ENCODE results near the gene MRNIP. TPM values are rescaled to one million over a fixed set of nuclear protein-coding genes. Genes with fewer than 3 reads are reported as not detected.

Gene MRNIP
- total RNA-seq, 1 experiment from 2014 or later: 37.8 TPM

GRCh38 chr5:179876610-179876952, 18.0 kb upstream of the MRNIP start:
- DNase-seq: no peak
- Histone ChIP-seq H3K9me3 (no peaks in the 10 kb centered on the region), H3K4me1 (no peaks in the 10 kb centered on the region), H3K27me3 (replicated peaks; ENCODE audit: control insufficient read depth, insufficient read depth, low read length) (no peaks in the 10 kb centered on the region), H3K36me3 (ENCODE audit: control insufficient read depth, insufficient read depth, low read length) (peaks cover 2% of the 10 kb centered on the region), H3K4me3 (ENCODE audit: low read depth, low read length) (no peak overlapping the region)
- ChIA-PET CTCF (no interaction called here), POLR2A (no interaction called here)
- H3K27me3 Mint-ChIP-seq (ENCODE audit: insufficient read depth, unreplicated experiment): no peaks in the 10 kb centered on the region
- H3K4me1 Mint-ChIP-seq (ENCODE audit: low read depth, unreplicated experiment): no peaks in the 10 kb centered on the region
- no peaks in the 10 kb centered on the region for H3K9me3 Mint-ChIP-seq (ENCODE audit: unreplicated experiment)
- peaks cover 47% of the 10 kb centered on the region for H3K36me3 Mint-ChIP-seq (ENCODE audit: insufficient read depth, unreplicated experiment)
- TF ChIP-seq, protein P1, sequence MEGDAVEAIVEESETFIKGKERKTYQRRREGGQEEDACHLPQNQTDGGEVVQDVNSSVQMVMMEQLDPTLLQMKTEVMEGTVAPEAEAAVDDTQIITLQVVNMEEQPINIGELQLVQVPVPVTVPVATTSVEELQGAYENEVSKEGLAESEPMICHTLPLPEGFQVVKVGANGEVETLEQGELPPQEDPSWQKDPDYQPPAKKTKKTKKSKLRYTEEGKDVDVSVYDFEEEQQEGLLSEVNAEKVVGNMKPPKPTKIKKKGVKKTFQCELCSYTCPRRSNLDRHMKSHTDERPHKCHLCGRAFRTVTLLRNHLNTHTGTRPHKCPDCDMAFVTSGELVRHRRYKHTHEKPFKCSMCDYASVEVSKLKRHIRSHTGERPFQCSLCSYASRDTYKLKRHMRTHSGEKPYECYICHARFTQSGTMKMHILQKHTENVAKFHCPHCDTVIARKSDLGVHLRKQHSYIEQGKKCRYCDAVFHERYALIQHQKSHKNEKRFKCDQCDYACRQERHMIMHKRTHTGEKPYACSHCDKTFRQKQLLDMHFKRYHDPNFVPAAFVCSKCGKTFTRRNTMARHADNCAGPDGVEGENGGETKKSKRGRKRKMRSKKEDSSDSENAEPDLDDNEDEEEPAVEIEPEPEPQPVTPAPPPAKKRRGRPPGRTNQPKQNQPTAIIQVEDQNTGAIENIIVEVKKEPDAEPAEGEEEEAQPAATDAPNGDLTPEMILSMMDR (IDR thresholded peaks at IDR 0.05; ENCODE audit: insufficient read depth in 1 of 2, low read depth in 1 of 2, low read length in 1 of 2, severe bottlenecking in 1 of 2, unreplicated experiment in 1 of 2): no peak
- no peak overlapping the region for H3K27ac Mint-ChIP-seq (ENCODE audit: unreplicated experiment)
- BruUV-seq (replicated peaks): no TSS peak
- no peak overlapping the region for H3K4me3 Mint-ChIP-seq (ENCODE audit: unreplicated experiment)
- intact Hi-C loops (cut with micrococcal nuclease; ENCODE audit: unreplicated experiment): no loop called here

DNA sequence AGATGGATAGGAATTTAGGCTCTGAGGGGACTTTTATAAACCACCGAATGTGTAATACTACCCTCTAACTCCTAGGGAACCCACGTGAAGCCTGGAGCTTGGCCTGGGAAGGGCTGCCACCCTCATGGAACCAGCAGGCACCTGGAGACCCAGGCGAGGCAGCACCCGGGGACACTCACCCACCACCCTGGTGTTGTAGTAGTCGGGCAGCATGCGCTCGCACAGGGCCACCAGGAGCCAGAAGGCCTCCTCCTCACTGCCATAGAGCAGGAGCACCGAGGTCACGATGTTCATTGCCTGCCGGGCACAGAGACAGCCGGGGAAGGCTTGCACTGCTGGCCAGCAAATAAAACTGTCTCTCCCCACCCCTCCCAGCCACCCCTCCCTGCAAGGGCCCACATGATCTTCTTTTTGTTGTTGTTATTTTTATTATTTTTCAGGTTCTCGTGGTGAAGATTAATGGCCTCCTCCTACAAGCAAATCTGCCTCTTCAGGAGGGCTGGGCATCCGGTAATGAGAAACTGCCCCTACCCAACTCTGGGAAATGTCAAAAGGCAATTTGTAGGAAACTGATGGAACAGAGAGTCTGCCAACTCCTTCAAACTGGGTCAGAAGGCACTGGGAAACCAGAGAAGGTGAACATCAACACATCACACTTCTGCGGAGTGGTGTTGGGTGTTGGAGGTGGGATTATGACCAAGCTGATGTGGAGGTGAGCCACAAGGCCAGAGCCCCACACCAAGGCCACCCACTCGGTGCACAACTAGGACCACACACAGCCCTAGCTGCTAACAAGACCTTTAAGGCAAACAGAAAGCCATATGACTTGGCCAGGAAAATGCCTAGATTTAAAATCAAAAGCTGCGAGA, 17.4 kb upstream of the MRNIP start:
- Mint-ChIP-seq H3K27ac (ENCODE audit: unreplicated experiment) (no peak overlapping the region), H3K9me3 (ENCODE audit: unreplicated experiment) (no peaks in the 10 kb centered on the region), H3K36me3 (ENCODE audit: insufficient read depth, unreplicated experiment) (peaks cover 41% of the 10 kb centered on the region), H3K4me1 (ENCODE audit: low read depth, unreplicated experiment) (no peaks in the 10 kb centered on the region), H3K4me3 (ENCODE audit: unreplicated experiment) (no peak overlapping the region), H3K27me3 (ENCODE audit: insufficient read depth, unreplicated experiment) (no peaks in the 10 kb centered on the region)
- no peak for DNase-seq
- POLR2A ChIA-PET: no interaction called here
- TF ChIP-seq, protein P1 (IDR thresholded peaks at IDR 0.05; ENCODE audit: insufficient read depth in 1 of 2, low read depth in 1 of 2, low read length in 1 of 2, severe bottlenecking in 1 of 2, unreplicated experiment in 1 of 2): no peak
- Histone ChIP-seq H3K4me3 (ENCODE audit: low read depth, low read length) (no peak overlapping the region), H3K36me3 (ENCODE audit: control insufficient read depth, insufficient read depth, low read length) (peaks cover 2% of the 10 kb centered on the region), H3K4me1 (no peaks in the 10 kb centered on the region), H3K9me3 (no peaks in the 10 kb centered on the region), H3K27me3 (replicated peaks; ENCODE audit: control insufficient read depth, insufficient read depth, low read length) (no peaks in the 10 kb centered on the region)
- BruUV-seq (replicated peaks): TSS peak; percentile 17
- CTCF ChIA-PET: no interaction called here
- intact Hi-C loops (cut with micrococcal nuclease; ENCODE audit: unreplicated experiment): no loop called here

- Histone ChIP-seq H3K36me3 (ENCODE audit: control insufficient read depth, insufficient read depth, low read length) (peaks cover 2% of the 10 kb centered on the region), H3K9me3 (no peaks in the 10 kb centered on the region), H3K27me3 (replicated peaks; ENCODE audit: control insufficient read depth, insufficient read depth, low read length) (no peaks in the 10 kb centered on the region), H3K4me3 (ENCODE audit: low read depth, low read length) (no peak overlapping the region), H3K4me1 (no peaks in the 10 kb centered on the region)
- Mint-ChIP-seq H3K27me3 (ENCODE audit: insufficient read depth, unreplicated experiment) (no peaks in the 10 kb centered on the region), H3K36me3 (ENCODE audit: insufficient read depth, unreplicated experiment) (peaks cover 43% of the 10 kb centered on the region), H3K4me3 (ENCODE audit: unreplicated experiment) (no peak overlapping the region), H3K9me3 (ENCODE audit: unreplicated experiment) (no peaks in the 10 kb centered on the region), H3K4me1 (ENCODE audit: low read depth, unreplicated experiment) (no peaks in the 10 kb centered on the region), H3K27ac (ENCODE audit: unreplicated experiment) (no peak overlapping the region)
- ChIA-PET POLR2A (no interaction called here), CTCF (no interaction called here)
- DNase-seq: no peak
- no TSS peak for BruUV-seq (replicated peaks)
- intact Hi-C loops (cut with micrococcal nuclease; ENCODE audit: unreplicated experiment): no loop called here
- TF ChIP-seq, protein P1 (IDR thresholded peaks at IDR 0.05; ENCODE audit: insufficient read depth in 1 of 2, low read depth in 1 of 2, low read length in 1 of 2, severe bottlenecking in 1 of 2, unreplicated experiment in 1 of 2): no peak
Measured at GRCh38 chr5:179874536-179875292, 16.1 kb upstream of the MRNIP start.

All from Caco-2 (cell line).